Transverse colon (tissue), 4 donors: ENCODE data around the gene CLCN1. TPM values are rescaled to one million over a fixed set of nuclear protein-coding genes. Genes with fewer than 3 reads are reported as not detected.

Experiments
- DNase-seq: peaks from one replicate; pipeline ENCODE4 v3.0.0-alpha.2; 2019
- H3K27ac ChIP-seq, 4 donors: fragments of 200-600 bp; sonication (generic); 2 replicates each; pipeline ENCODE4 v1.5.1; 2016 to 2018; ENCODE audit warnings: inconsistent platforms in 4 of 4
- H3K27me3 ChIP-seq: fragments of 200-600 bp; sonication (generic); 2 replicates; pipeline ENCODE4 v1.5.1; 2017; ENCODE audit warnings: inconsistent platforms
- H3K36me3 ChIP-seq, 4 donors: fragments of 200-600 bp; sonication (generic); 2 replicates each; pipeline ENCODE4 v1.5.1; 2017 to 2019; ENCODE audit warnings: inconsistent platforms in 4 of 4
- H3K4me1 ChIP-seq, 4 donors: fragments of 200-600 bp; sonication (generic); 2 replicates each; pipeline ENCODE4 v1.5.1; 2017 to 2020; ENCODE audit warnings: inconsistent platforms in 4 of 4
- H3K4me3 ChIP-seq, 4 donors: fragments of 200-600 bp; sonication (generic); 1 replicate in 1 of 4; 2 replicates in 3 of 4; pipeline versions ENCODE4 v1.5.1 to v1.6.1; 2017 to 2019; ENCODE audit warnings: inconsistent platforms in 4 of 4
- H3K9me3 ChIP-seq, 2 donors: fragments of 200-600 bp; sonication (generic); 2 replicates each; pipeline ENCODE4 v1.5.1; 2017 to 2019; ENCODE audit warnings: inconsistent platforms in 2 of 2
- EP300 ChIP-seq: sonication (generic); formaldehyde crosslinking; IDR thresholded peaks from one replicate; pipeline ENCODE4 v1.6.1; 2017; ENCODE audit warnings: antibody characterized with exemption, low read depth
- POLR2A ChIP-seq: fragments of 450-650 bp; IDR thresholded peaks from one replicate; pipeline ENCODE4 v1.6.1; 2016; ENCODE audit warnings: antibody characterized with exemption, mild to moderate bottlenecking, moderate library complexity
- POLR2AphosphoS5 ChIP-seq, 3 donors: sonication (generic); formaldehyde crosslinking; IDR thresholded peaks; one replicate each; pipeline ENCODE4 v1.6.1; 2016; ENCODE audit warnings: antibody characterized with exemption in 3 of 3
- WGBS, 2 donors: methylation state at CpG; one replicate each; pipeline ENCODE4 v1.1.5; 2018; ENCODE audit warnings: low coverage in 1 of 2; 5-methylcytosine and 5-hydroxymethylcytosine counted together
- in situ Hi-C, 4 donors: fragments of 200-750 bp; cut with MboI; loops; one replicate each; pipeline versions ENCODE4 v1.15.0 to v1.15.1; 2017; ENCODE audit warnings: low sequenced_read_pairs in 3 of 4, low pct_ligation_motif_present in 1 of 4, low pct_unique_long_range_greater_than_20kb in 1 of 4
- intact Hi-C: fragments of 100-400 bp; cut with DNase I; formaldehyde crosslinking; loops from one replicate; pipeline ENCODE4 v1.15.1; 2023; ENCODE audit warnings: low total_unique reads
- small RNA-seq, 4 donors: library from RNA; depleted of rRNA; stranded (forward); fragments of <200 nt; gene quantifications; one replicate each; pipeline ENCODE3, GENCODE V24; 2016
- total RNA-seq, 4 donors: library from RNA; depleted of rRNA; stranded (reverse); fragments of >200 nt; gene quantifications; one replicate each; pipeline ENCODE4 v1.1.0, GENCODE V29; 2016
- TF ChIP-seq, protein P1 (sequence below), 5 experiments: fragments of 200-600 bp in 3 of 5; fragments of 450-650 bp in 2 of 5; sonication (generic) in 3 of 5; IDR thresholded peaks; 1 replicate in 2 of 5; 2 replicates in 3 of 5; pipeline ENCODE4 v1.5.1; 2016 to 2017; ENCODE audit warnings: antibody characterized with exemption in 5 of 5, inconsistent platforms in 3 of 5, mild to moderate bottlenecking in 2 of 5, moderate library complexity in 1 of 5

The CLCN1 gene
- total RNA-seq, 4 donors from 2014 or later, result not detected

DNA sequence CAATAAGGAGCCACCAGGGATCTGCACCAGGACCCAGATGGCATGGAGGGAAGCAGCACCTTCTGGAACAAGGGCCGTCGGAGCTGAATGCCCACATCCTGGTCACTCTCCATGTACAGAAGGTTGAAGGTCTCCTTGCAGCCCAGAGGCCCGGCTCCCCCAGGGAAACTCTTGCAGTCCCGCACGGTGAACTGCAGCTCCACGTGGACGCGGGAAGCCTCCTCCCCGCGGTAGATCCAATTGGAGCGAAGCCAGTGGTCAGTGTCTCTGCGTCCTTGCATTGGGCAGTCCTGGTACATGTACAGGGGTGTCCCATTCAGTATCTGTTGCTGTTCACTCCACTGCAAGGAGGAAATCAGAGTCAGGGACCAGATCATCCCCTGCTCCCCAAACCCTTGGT is 85.4 kb downstream of the CLCN1 start:
- Histone ChIP-seq H3K9me3 (no peaks in the 10 kb centered on the region), H3K36me3 (no peaks in the 10 kb centered on the region), H3K4me1 (no peaks in the 10 kb centered on the region), H3K27ac (no peak overlapping the region), H3K4me3 (no peak overlapping the region), H3K27me3 (no peaks in the 10 kb centered on the region)
- no peak for TF ChIP-seq EP300
- no peak for TF ChIP-seq POLR2AphosphoS5 (IDR thresholded peaks at IDR 0.05)
- no peak for TF ChIP-seq POLR2A
- TF ChIP-seq, protein P1, sequence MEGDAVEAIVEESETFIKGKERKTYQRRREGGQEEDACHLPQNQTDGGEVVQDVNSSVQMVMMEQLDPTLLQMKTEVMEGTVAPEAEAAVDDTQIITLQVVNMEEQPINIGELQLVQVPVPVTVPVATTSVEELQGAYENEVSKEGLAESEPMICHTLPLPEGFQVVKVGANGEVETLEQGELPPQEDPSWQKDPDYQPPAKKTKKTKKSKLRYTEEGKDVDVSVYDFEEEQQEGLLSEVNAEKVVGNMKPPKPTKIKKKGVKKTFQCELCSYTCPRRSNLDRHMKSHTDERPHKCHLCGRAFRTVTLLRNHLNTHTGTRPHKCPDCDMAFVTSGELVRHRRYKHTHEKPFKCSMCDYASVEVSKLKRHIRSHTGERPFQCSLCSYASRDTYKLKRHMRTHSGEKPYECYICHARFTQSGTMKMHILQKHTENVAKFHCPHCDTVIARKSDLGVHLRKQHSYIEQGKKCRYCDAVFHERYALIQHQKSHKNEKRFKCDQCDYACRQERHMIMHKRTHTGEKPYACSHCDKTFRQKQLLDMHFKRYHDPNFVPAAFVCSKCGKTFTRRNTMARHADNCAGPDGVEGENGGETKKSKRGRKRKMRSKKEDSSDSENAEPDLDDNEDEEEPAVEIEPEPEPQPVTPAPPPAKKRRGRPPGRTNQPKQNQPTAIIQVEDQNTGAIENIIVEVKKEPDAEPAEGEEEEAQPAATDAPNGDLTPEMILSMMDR (IDR thresholded peaks at IDR 0.05), result no peak
- DNase-seq, result no peak
- intact Hi-C loops (no loop called here), in situ Hi-C loops (loop anchor here in 1 of 4 donors (10.0 kb wide), 1 partner anchor 156 kb away; no protein-coding TSS in a partner anchor)
- 90% methylated on average over 12 of the region's 12 CpGs; no CpG with 5 or more reads in 1 of the 2 donors for WGBS, 2 donors

Small RNAs within 50 kb of the gene (small RNA-seq; reads per million reads assigned to genes)
- gene MIR6892 (0 to 0.55 (median 0.32) reads per million in 4 donors), gene RN7SL481P (0 reads per million in 4 donors), gene RN7SL535P (0 reads per million in 4 donors)

Other genes starting within 250 kb of the CLCN1 start
- gene PIP, start 184.0 kb upstream of the CLCN1 start, total RNA-seq, result not detected
- not detected for gene TAS2R39, start 132.7 kb upstream of the CLCN1 start, total RNA-seq
- gene TAS2R40, start 94.1 kb upstream of the CLCN1 start, total RNA-seq, result not detected
- 100 to 1,000 TPM; 333 to 472 (median 376) TPM for gene GSTK1, start 52.7 kb upstream of the CLCN1 start, total RNA-seq
- 100 to 1,000 TPM in 1 of 4 donors, 10 to 100 TPM in 3; 46.4 to 127 (median 52.2) TPM for gene TMEM139, start 31.2 kb upstream of the CLCN1 start, total RNA-seq
- 10 to 100 TPM; 13.5 to 38.9 (median 17.6) TPM for gene CASP2, start 27.8 kb upstream of the CLCN1 start, total RNA-seq
- 10 to 100 TPM in 1 of 4 donors, 1 to 10 TPM in 3; 2.2 to 33.4 (median 4.7) TPM for gene FAM131B, start 46.6 kb downstream of the CLCN1 start, total RNA-seq
- gene ZYX, start 65.2 kb downstream of the CLCN1 start, total RNA-seq, result 100 to 1,000 TPM in 2 of 4 donors, 10 to 100 TPM in 2; 45.2 to 217 (median 110) TPM
- gene EPHA1, start 92.7 kb downstream of the CLCN1 start, total RNA-seq, result 10 to 100 TPM; 21.1 to 29.9 (median 24.8) TPM
- gene TAS2R60, start 127.3 kb downstream of the CLCN1 start, total RNA-seq, result not detected
- gene TAS2R41, start 161.8 kb downstream of the CLCN1 start, total RNA-seq, result not detected